MCF 10A (cell line): ENCODE measurements around the gene ESAM. TPM values are rescaled to one million over a fixed set of nuclear protein-coding genes. Genes with fewer than 3 reads are reported as not detected.

ENCODE experiments used
- BruUV-seq: library from RNA; stranded (reverse); fragments of 400-500 nt; replicated peaks from 2 replicates; lab custom pipeline; 2021; lab: Mats Ljungman, UMichigan
- CTCF ChIA-PET: fragments of 300-600 bp; sonication (Branson Sonifier 250); formaldehyde crosslinking; extraction: SDS; loops from one replicate; lab custom pipeline; 2021; ENCODE audit warnings: antibody characterized with exemption, inconsistent platforms; lab: Yijun Ruan, JAX
- POLR2A ChIA-PET: fragments of 300-600, 350-650 bp; sonication (Branson Sonifier 250); formaldehyde crosslinking; extraction: SDS; loops from one replicate; lab custom pipeline; 2020; ENCODE audit warnings: antibody characterized with exemption, inconsistent platforms; lab: Yijun Ruan, JAX
- DNase-seq: peaks from one replicate; pipeline ENCODE4 v3.0.0-alpha.2; 2018; ENCODE audit not compliant: unreplicated experiment
- H3K27ac Mint-ChIP-seq: one replicate; pipeline ENCODE4 v1.8.0; 2022; ENCODE audit warnings: mild to moderate bottlenecking, low read depth, mixed read lengths; ENCODE audit not compliant: unreplicated experiment
- H3K27me3 Mint-ChIP-seq: one replicate; pipeline ENCODE4 v1.8.0; 2022; ENCODE audit warnings: mixed read lengths; ENCODE audit not compliant: insufficient read depth, unreplicated experiment
- H3K36me3 Mint-ChIP-seq: one replicate; pipeline ENCODE4 v1.8.0; 2022; ENCODE audit warnings: mild to moderate bottlenecking, moderate library complexity, mixed read lengths; ENCODE audit not compliant: insufficient read depth, unreplicated experiment
- H3K4me1 Mint-ChIP-seq: one replicate; pipeline ENCODE4 v1.8.0; 2022; ENCODE audit warnings: mixed read lengths; ENCODE audit not compliant: insufficient read depth, unreplicated experiment
- H3K4me3 Mint-ChIP-seq: one replicate; pipeline ENCODE4 v1.8.0; 2022; ENCODE audit warnings: mild to moderate bottlenecking, moderate library complexity, mixed read lengths; ENCODE audit not compliant: unreplicated experiment
- H3K9me3 Mint-ChIP-seq: one replicate; pipeline ENCODE4 v1.8.0; 2022; ENCODE audit warnings: mixed read lengths; ENCODE audit not compliant: unreplicated experiment
- CTCF ChIP-seq: fragments of 200-600 bp; IDR thresholded peaks from one replicate; pipeline ENCODE4 v1.8.0; 2022; ENCODE audit warnings: antibody characterized with exemption, mild to moderate bottlenecking; ENCODE audit not compliant: unreplicated experiment
- intact Hi-C: fragments of 100-400 bp; cut with micrococcal nuclease; formaldehyde crosslinking; loops from 2 replicates; pipeline ENCODE4 v1.14.1; 2022
- total RNA-seq: library from RNA; stranded (reverse); gene quantifications from 2 replicates; pipeline ENCODE4 v1.2.3, GENCODE V29; 2022

The ESAM gene
- total RNA-seq, 1 experiment from 2014 or later: 0.19 TPM

DNA sequence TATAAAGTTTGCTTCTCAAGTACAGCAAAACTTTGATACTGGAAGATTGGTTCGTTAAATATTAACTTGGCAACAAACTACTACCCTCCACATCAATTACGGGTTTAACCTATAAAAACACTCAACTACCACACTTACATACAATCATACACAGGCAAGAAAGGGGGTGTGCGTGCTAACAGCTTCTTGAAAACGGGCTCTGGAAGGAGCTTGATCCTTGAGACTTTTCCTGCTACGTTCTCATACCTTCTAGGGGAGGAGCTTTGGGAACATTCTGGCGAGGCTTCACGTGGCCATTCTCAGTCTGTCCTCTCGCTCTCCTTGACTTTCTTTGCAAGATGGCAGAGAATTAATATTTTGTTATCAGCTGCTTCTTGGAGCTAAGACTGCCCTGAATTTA lies 6.8 kb upstream of the ESAM start:
- CTCF ChIA-PET: interaction anchor here (0.6 to 7.5 kb wide), 9 partner anchors 10 to 1061 kb away, joined by 3 to 61 read pairs (median 5); no protein-coding TSS in a partner anchor
- no peak overlapping the region for H3K27ac Mint-ChIP-seq
- intact Hi-C loops: no loop called here
- no peaks in the 10 kb centered on the region for H3K4me1 Mint-ChIP-seq
- peaks cover 6% of the 10 kb centered on the region for H3K36me3 Mint-ChIP-seq
- H3K27me3 Mint-ChIP-seq: no peaks in the 10 kb centered on the region
- no peak for DNase-seq
- POLR2A ChIA-PET: interaction anchor here (0.6 kb wide), 1 partner anchor 106 kb away, joined by 3 read pairs; no protein-coding TSS in a partner anchor
- H3K9me3 Mint-ChIP-seq: no peaks in the 10 kb centered on the region
- BruUV-seq: no TSS peak
- no peak for TF ChIP-seq CTCF
- no peak overlapping the region for H3K4me3 Mint-ChIP-seq

GRCh38 chr11:124766156-124766555 lies 4.1 kb upstream of the ESAM start:
- no peak for DNase-seq
- POLR2A ChIA-PET: interaction anchor here (0.6 kb wide), 2 partner anchors 452 to 1341 kb away, joined by 3 to 4 read pairs; no protein-coding TSS in a partner anchor
- Mint-ChIP-seq H3K27me3 (no peaks in the 10 kb centered on the region), H3K4me1 (peaks cover 5% of the 10 kb centered on the region), H3K36me3 (no peaks in the 10 kb centered on the region), H3K4me3 (no peak overlapping the region), H3K27ac (no peak overlapping the region), H3K9me3 (no peaks in the 10 kb centered on the region)
- intact Hi-C loops: no loop called here
- CTCF ChIA-PET: interaction anchor here (0.6 to 6.1 kb wide), 7 partner anchors 29 to 122 kb away, joined by 3 to 112 read pairs (median 4); partner anchors contain the start of genes SIAE and SPA17
- BruUV-seq: no TSS peak
- TF ChIP-seq CTCF: no peak

GRCh38 chr11:124763156-124763947 lies 1.3 kb upstream of the ESAM start:
- Mint-ChIP-seq H3K4me3 (peak overlapping the region; percentile 62), H3K27ac (no peak overlapping the region), H3K36me3 (no peaks in the 10 kb centered on the region), H3K27me3 (no peaks in the 10 kb centered on the region), H3K9me3 (no peaks in the 10 kb centered on the region), H3K4me1 (peaks cover 5% of the 10 kb centered on the region)
- intact Hi-C loops: loop anchor here (1.0 to 2.0 kb wide), 5 partner anchors 29 to 119 kb away; partner anchors contain the start of genes SIAE and SPA17
- no TSS peak for BruUV-seq
- peak; percentile 70 for DNase-seq
- ChIA-PET CTCF (interaction anchor here (0.6 to 6.1 kb wide), 47 partner anchors 11 to 701 kb away, joined by 3 to 112 read pairs (median 5); partner anchors contain the start of genes MSANTD2, NRGN, SIAE and SPA17), POLR2A (interaction anchor here (0.6 to 1.9 kb wide), 5 partner anchors 37 to 889 kb away, joined by 3 to 8 read pairs (median 4); partner anchors contain the start of gene MSANTD2)
- TF ChIP-seq CTCF: peak; percentile 79
